ENCODE results near the gene TCTA. TPM values are rescaled to one million over a fixed set of nuclear protein-coding genes. Genes with fewer than 3 reads are reported as not detected.

Gene TCTA
- total RNA-seq, 1 experiment from 2014 or later: 12.0 TPM

DNA sequence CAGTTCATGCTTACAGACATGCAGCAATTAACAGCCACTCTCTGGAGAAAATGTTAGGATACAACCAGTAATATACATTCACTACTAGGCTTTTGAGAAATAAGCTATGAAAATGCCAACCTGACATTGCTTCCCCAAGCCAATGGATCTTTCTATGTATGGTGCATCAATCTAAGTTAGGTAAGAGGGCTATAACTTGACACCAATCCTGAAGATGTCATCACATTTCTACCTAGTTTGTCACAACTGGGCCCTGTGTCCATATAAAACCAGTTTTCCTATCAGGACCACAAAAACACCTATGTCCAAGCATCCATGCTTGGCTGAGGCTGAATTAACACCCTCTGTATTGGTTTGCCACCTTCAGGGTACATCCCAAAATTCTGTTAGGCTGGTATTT is 40.3 kb upstream of the TCTA start:
- H3K9me3 ChIP-seq (ENCODE audit: low read depth, low read length, poor library complexity, severe bottlenecking): no peaks in the 10 kb centered on the region
- H3K36me3 ChIP-seq (ENCODE audit: insufficient read depth, low read length, poor library complexity, severe bottlenecking): peaks cover 10% of the 10 kb centered on the region
- intact Hi-C loops (cut with micrococcal nuclease; ENCODE audit: unreplicated experiment): no loop called here
- H3K27ac ChIP-seq (ENCODE audit: low read depth, low read length, poor library complexity, severe bottlenecking): no peak overlapping the region
- BruUV-seq (replicated peaks): no TSS peak
- H3K4me1 ChIP-seq (ENCODE audit: insufficient read depth, low read length, poor library complexity, severe bottlenecking): no peaks in the 10 kb centered on the region
- no peak for DNase-seq (ENCODE audit: low spot score)
- no peaks in the 10 kb centered on the region for H3K27me3 ChIP-seq (replicated peaks; ENCODE audit: insufficient read depth, low read depth, low read length, poor library complexity)
- CTCF ChIA-PET: no interaction called here
- TF ChIP-seq EZH2 (IDR thresholded peaks at IDR 0.05; ENCODE audit: borderline replicate concordance, low read depth, low read length, poor library complexity, severe bottlenecking) (no peak), CTCF (conservative IDR thresholded peaks at IDR 0.05; ENCODE audit: low read depth, low read length) (no peak)
- H3K4me3 ChIP-seq (ENCODE audit: low read depth, low read length, poor library complexity, severe bottlenecking): no peak overlapping the region
- POLR2A ChIA-PET (ENCODE audit: low non-redundant PET): no interaction called here

DNA sequence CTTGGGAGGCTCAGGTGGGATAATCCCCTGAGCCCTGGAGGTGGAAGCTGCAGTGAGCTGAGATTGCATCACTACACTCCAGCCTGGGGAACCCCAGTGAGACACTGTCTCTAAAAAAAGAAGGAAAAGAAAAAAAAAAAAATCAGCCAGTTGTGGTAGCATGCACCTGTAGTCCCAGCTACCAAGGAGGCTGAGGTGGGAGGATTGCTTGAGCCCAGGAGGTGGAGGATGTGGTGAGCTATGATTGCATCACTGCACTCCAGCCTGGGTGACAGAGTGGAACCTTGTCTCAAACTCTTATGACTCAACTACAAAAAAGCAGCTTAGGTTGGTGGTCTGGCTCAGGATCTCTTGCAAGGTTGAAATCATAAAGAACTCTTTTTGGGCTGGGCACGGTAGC is 34.7 kb upstream of the TCTA start:
- ChIA-PET POLR2A (ENCODE audit: low non-redundant PET) (no interaction called here), CTCF (no interaction called here)
- Histone ChIP-seq H3K27me3 (replicated peaks; ENCODE audit: insufficient read depth, low read depth, low read length, poor library complexity) (no peaks in the 10 kb centered on the region), H3K4me3 (ENCODE audit: low read depth, low read length, poor library complexity, severe bottlenecking) (no peak overlapping the region), H3K27ac (ENCODE audit: low read depth, low read length, poor library complexity, severe bottlenecking) (no peak overlapping the region), H3K9me3 (ENCODE audit: low read depth, low read length, poor library complexity, severe bottlenecking) (no peaks in the 10 kb centered on the region), H3K4me1 (ENCODE audit: insufficient read depth, low read length, poor library complexity, severe bottlenecking) (no peaks in the 10 kb centered on the region), H3K36me3 (ENCODE audit: insufficient read depth, low read length, poor library complexity, severe bottlenecking) (peaks cover 10% of the 10 kb centered on the region)
- no TSS peak for BruUV-seq (replicated peaks)
- intact Hi-C loops (cut with micrococcal nuclease; ENCODE audit: unreplicated experiment): no loop called here
- no peak for DNase-seq (ENCODE audit: low spot score)
- no peak for TF ChIP-seq EZH2 (IDR thresholded peaks at IDR 0.05; ENCODE audit: borderline replicate concordance, low read depth, low read length, poor library complexity, severe bottlenecking)
- no peak for TF ChIP-seq CTCF (conservative IDR thresholded peaks at IDR 0.05; ENCODE audit: low read depth, low read length)

DNA sequence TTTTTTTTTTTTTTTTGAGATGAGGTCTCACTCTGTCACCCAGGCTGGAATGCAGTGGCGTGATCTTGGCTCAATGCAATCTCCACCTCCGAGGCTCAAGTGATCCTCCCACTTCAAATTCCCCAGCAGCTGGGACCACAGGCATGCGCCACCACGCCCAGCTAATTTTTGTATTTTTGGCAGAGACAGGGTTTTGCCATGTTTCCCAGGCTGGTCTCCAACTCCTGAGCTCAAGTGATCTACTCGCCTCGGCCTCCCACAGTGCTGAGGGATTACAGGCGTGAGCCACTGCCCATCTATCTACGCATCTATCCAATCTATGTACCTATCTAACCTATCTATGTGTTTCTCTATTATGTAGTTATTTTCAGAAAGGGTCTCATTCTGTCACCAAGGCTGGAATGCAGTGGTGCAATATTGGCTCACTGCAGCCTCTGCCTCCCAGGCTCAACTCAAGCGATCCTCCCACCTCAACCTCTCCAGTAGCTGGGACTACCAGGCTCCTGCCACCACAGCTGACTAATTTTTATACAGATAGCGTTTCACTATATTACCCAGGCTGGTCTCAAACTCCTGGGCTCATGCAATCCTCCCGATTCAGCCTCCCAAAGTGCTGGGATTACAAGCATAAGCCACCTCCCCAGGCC is 33.9 kb upstream of the TCTA start:
- CTCF ChIA-PET: interaction anchor here (0.7 kb wide), 1 partner anchor 716 kb away, joined by 14 read pairs; the partner anchor contains the start of gene CELSR3
- Histone ChIP-seq H3K36me3 (ENCODE audit: insufficient read depth, low read length, poor library complexity, severe bottlenecking) (peaks cover 4% of the 10 kb centered on the region), H3K27me3 (replicated peaks; ENCODE audit: insufficient read depth, low read depth, low read length, poor library complexity) (no peaks in the 10 kb centered on the region), H3K9me3 (ENCODE audit: low read depth, low read length, poor library complexity, severe bottlenecking) (no peaks in the 10 kb centered on the region), H3K4me1 (ENCODE audit: insufficient read depth, low read length, poor library complexity, severe bottlenecking) (no peaks in the 10 kb centered on the region), H3K4me3 (ENCODE audit: low read depth, low read length, poor library complexity, severe bottlenecking) (no peak overlapping the region), H3K27ac (ENCODE audit: low read depth, low read length, poor library complexity, severe bottlenecking) (no peak overlapping the region)
- TF ChIP-seq CTCF (conservative IDR thresholded peaks at IDR 0.05; ENCODE audit: low read depth, low read length) (no peak), EZH2 (IDR thresholded peaks at IDR 0.05; ENCODE audit: borderline replicate concordance, low read depth, low read length, poor library complexity, severe bottlenecking) (no peak)
- no TSS peak for BruUV-seq (replicated peaks)
- no peak for DNase-seq (ENCODE audit: low spot score)
- intact Hi-C loops (cut with micrococcal nuclease; ENCODE audit: unreplicated experiment): no loop called here
- POLR2A ChIA-PET (ENCODE audit: low non-redundant PET): no interaction called here
